ENCODE results near the gene FLYWCH1. TPM values are rescaled to one million over a fixed set of nuclear protein-coding genes. Genes with fewer than 3 reads are reported as not detected.
A peak's percentile ranks its signal among the peaks of the same experiment; 100 is the strongest.

FLYWCH1 gene
- total RNA-seq, 2 donors from 2014 or later: 66.6 to 85.7 TPM

DNA sequence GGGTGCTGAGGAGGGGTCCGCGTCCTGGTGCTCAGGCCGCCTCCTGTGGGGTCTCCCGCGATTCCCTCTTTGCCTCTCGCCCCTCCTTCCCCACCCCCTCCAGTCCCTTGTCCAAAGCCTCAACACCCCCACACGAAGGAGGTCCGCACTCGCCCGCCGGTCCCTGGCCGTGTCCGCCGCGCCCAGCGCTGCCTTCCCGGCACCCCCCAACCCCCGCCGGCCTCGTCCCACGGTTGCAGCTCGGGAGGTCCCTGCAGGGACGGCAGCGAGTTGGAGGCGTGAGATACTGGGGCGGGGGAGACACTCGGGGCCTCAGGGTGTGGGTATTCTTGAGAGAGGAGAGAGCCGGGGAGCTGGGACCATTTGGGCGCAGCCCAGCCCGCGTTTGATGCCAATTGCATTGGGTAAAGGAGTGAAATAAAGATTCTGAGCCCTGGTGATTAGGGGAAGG lies 28.2 kb upstream of the FLYWCH1 start:
- Mint-ChIP-seq H3K27me3 (no peaks in the 10 kb centered on the region), H3K36me3 (no peaks in the 10 kb centered on the region), H3K4me3 (peak overlapping the region; percentile 90), H3K27ac (peak overlapping the region in 1 of 2 donors; percentile 54), H3K9me3 (no peaks in the 10 kb centered on the region), H3K4me1 (ENCODE audit: low read depth in 2 of 2) (peaks cover 7 to 10% of the 10 kb centered on the region in 2 donors)
- DNase-seq (ENCODE audit: low spot score) (no peak), ATAC-seq (no peak)

DNA sequence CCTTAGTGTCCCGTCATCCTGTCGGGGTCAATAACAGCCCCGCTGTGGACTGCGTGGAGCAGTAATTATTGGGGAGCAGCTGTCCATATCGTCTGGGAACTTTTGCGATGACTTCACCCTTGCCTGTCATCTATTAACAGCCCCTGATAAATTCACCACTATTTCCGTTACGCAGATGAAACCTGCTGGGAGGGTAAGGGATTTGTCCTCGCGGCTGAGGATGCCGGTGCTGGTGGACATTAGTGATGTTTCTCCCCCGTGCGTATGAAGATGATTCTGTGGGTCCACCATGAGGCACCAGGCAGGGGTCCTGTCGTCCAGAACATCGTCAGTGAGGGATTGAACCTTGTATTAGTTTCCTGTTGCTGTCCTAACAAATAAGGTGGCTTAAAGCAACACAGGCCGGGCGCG lies 27.7 kb upstream of the FLYWCH1 start:
- H3K4me3 Mint-ChIP-seq: peak overlapping the region; percentile 90
- H3K9me3 Mint-ChIP-seq: no peaks in the 10 kb centered on the region
- H3K4me1 Mint-ChIP-seq (ENCODE audit: low read depth in 2 of 2): peaks cover 7 to 10% of the 10 kb centered on the region in 2 donors
- ATAC-seq: no peak
- no peaks in the 10 kb centered on the region for H3K27me3 Mint-ChIP-seq
- DNase-seq (ENCODE audit: low spot score): no peak
- peak overlapping the region in 1 of 2 donors; percentile 54 for H3K27ac Mint-ChIP-seq
- no peaks in the 10 kb centered on the region for H3K36me3 Mint-ChIP-seq

- ATAC-seq (no peak), DNase-seq (ENCODE audit: low spot score) (no peak)
- Mint-ChIP-seq H3K9me3 (no peaks in the 10 kb centered on the region), H3K4me1 (ENCODE audit: low read depth in 2 of 2) (no peaks in the 10 kb centered on the region), H3K27me3 (no peaks in the 10 kb centered on the region), H3K4me3 (no peak overlapping the region), H3K27ac (no peak overlapping the region), H3K36me3 (no peaks in the 10 kb centered on the region)
Measured at GRCh38 chr16:2894231-2894630, 17.5 kb upstream of the FLYWCH1 start.

DNA sequence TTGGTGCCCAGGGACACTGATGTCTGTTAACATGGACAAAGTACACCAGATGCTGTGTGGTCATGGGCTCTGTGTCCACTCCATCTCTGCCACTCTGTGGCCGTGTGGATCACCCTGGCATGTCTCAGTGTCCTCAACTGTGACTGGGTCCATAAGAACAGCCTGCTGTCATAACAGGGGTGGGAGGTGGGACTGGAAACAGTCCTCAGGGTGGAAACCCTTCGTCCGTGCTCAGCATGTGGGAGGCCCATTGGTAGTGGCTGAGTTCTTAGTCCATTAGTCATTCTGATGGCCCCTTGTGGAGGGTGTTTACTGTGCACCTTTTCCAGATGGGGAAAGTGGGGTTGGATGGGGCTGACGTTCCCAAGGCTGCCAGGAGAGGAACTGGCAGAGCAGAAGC lies 15.9 kb upstream of the FLYWCH1 start:
- no peaks in the 10 kb centered on the region for H3K9me3 Mint-ChIP-seq
- H3K4me1 Mint-ChIP-seq (ENCODE audit: low read depth in 2 of 2): no peaks in the 10 kb centered on the region
- H3K27ac Mint-ChIP-seq: no peak overlapping the region
- ATAC-seq (no peak), DNase-seq (ENCODE audit: low spot score) (no peak)
- no peaks in the 10 kb centered on the region for H3K36me3 Mint-ChIP-seq
- H3K27me3 Mint-ChIP-seq: no peaks in the 10 kb centered on the region
- H3K4me3 Mint-ChIP-seq: no peak overlapping the region

- no peaks in the 10 kb centered on the region for H3K9me3 Mint-ChIP-seq
- H3K36me3 Mint-ChIP-seq: no peaks in the 10 kb centered on the region
- no peaks in the 10 kb centered on the region for H3K27me3 Mint-ChIP-seq
- DNase-seq (ENCODE audit: low spot score) (no peak), ATAC-seq (peak in 1 of 2 donors; percentile 13)
- no peaks in the 10 kb centered on the region for H3K4me1 Mint-ChIP-seq (ENCODE audit: low read depth in 2 of 2)
- H3K4me3 Mint-ChIP-seq: no peak overlapping the region
- H3K27ac Mint-ChIP-seq: no peak overlapping the region
Measured at GRCh38 chr16:2896480-2897010, 15.2 kb upstream of the FLYWCH1 start.

- DNase-seq (ENCODE audit: low spot score): no peak
- ATAC-seq: peak in 1 of 2 donors; percentile 9
- H3K9me3 Mint-ChIP-seq: no peaks in the 10 kb centered on the region
- H3K36me3 Mint-ChIP-seq: no peaks in the 10 kb centered on the region
- no peaks in the 10 kb centered on the region for H3K27me3 Mint-ChIP-seq
- H3K27ac Mint-ChIP-seq: no peak overlapping the region
- no peaks in the 10 kb centered on the region for H3K4me1 Mint-ChIP-seq (ENCODE audit: low read depth in 2 of 2)
- no peak overlapping the region for H3K4me3 Mint-ChIP-seq
Measured at GRCh38 chr16:2897110-2897509, 14.6 kb upstream of the FLYWCH1 start.

- ATAC-seq (no peak), DNase-seq (ENCODE audit: low spot score) (no peak)
- H3K36me3 Mint-ChIP-seq: no peaks in the 10 kb centered on the region
- H3K9me3 Mint-ChIP-seq: no peaks in the 10 kb centered on the region
- peaks cover 4% of the 10 kb centered on the region in 2 donors for H3K4me1 Mint-ChIP-seq (ENCODE audit: low read depth in 2 of 2)
- no peak overlapping the region for H3K4me3 Mint-ChIP-seq
- no peak overlapping the region for H3K27ac Mint-ChIP-seq
- no peaks in the 10 kb centered on the region for H3K27me3 Mint-ChIP-seq
Measured at GRCh38 chr16:2898831-2899563, 12.7 kb upstream of the FLYWCH1 start.

- Mint-ChIP-seq H3K36me3 (no peaks in the 10 kb centered on the region), H3K27ac (no peak overlapping the region), H3K9me3 (no peaks in the 10 kb centered on the region), H3K27me3 (no peaks in the 10 kb centered on the region), H3K4me3 (no peak overlapping the region), H3K4me1 (ENCODE audit: low read depth in 2 of 2) (peaks cover 7 to 8% of the 10 kb centered on the region in 2 donors)
- DNase-seq (ENCODE audit: low spot score) (no peak), ATAC-seq (no peak)
Measured at GRCh38 chr16:2899564-2900072, 12.1 kb upstream of the FLYWCH1 start.

DNA sequence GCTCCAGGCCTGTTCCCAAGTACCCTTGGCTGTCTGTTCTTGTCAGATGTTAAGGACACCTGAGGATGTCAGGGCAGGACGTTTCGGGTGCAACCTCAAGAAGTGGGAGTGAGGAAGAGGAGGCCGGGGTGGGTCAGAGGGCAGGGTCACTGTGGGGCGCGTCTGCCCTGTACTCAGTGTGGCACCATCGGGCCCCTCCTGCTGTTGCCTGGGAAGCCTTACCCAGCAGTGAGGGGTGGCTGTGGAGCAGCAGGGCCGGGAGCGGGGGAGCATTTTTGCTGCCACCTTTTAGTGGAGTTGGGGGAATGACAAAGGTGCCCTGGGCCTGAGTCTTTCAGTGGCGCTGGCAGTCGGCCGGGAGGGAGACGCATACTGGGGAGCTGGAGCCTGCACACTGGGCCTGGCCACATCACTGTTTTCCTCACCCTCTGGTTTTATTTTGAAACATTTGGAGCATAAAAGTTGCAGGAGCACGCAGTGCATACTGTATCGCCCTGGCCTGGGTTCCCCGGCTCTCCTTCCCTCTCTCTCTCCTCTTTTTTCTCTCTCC lies 11.1 kb upstream of the FLYWCH1 start:
- DNase-seq (ENCODE audit: low spot score): no peak
- no peak overlapping the region for H3K4me3 Mint-ChIP-seq
- H3K4me1 Mint-ChIP-seq (ENCODE audit: low read depth in 2 of 2): peaks cover 9 to 11% of the 10 kb centered on the region in 2 donors
- ATAC-seq: no peak
- H3K27ac Mint-ChIP-seq: no peak overlapping the region
- no peaks in the 10 kb centered on the region for H3K9me3 Mint-ChIP-seq
- no peaks in the 10 kb centered on the region for H3K36me3 Mint-ChIP-seq
- no peaks in the 10 kb centered on the region for H3K27me3 Mint-ChIP-seq

GRCh38 chr16:2902337-2903130 lies 9.2 kb upstream of the FLYWCH1 start:
- Mint-ChIP-seq H3K27ac (no peak overlapping the region), H3K36me3 (no peaks in the 10 kb centered on the region), H3K9me3 (no peaks in the 10 kb centered on the region), H3K4me1 (ENCODE audit: low read depth in 2 of 2) (peaks cover 18 to 24% of the 10 kb centered on the region in 2 donors), H3K27me3 (no peaks in the 10 kb centered on the region), H3K4me3 (no peak overlapping the region)
- DNase-seq (ENCODE audit: low spot score) (no peak), ATAC-seq (no peak)

DNA sequence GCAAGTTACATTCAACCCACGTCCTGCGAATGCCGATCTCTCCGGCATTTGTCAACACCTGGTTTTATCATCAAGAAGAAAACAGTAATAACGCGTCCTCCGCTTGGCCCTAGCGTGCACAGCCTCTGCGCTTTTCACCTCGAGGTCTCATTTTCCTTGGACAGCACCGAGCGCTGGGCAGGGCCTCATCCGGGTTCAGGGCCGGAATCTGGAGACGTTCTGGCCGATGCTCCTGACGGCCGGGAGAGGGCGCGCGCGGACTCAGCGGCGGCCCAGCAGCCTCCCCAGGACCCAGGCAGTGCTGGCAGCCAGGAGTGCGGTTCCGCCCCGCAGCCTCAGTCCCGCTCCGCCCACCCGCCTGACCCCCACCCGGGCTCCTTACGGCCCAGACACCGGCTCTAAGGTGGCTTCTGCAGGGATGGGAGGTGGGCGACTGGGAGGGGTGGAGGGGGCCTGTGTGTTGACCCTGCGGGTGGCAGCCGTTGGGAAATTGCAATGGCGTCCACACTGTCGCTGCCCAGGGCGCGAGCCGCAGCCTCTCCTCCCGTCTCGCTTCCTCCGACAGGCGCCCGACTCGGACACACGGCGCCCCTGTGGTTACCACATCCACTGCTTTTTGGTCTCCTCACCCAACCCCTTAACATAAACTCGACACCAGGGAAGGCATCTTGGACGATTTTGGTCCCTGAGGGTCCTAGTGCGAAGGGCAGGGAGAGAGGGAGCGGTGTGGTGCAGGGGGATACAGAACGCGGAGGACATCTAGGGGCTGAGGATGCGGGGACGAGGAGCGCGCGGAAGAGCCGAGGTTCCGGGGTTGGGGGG lies 7.4 kb upstream of the FLYWCH1 start:
- peak; percentile 62 to 65 for ATAC-seq
- Mint-ChIP-seq H3K4me1 (ENCODE audit: low read depth in 2 of 2) (peaks cover 18 to 24% of the 10 kb centered on the region in 2 donors), H3K27me3 (no peaks in the 10 kb centered on the region), H3K4me3 (peak overlapping the region; percentile 98), H3K36me3 (no peaks in the 10 kb centered on the region), H3K9me3 (no peaks in the 10 kb centered on the region), H3K27ac (peak overlapping the region; percentile 79 to 90)
- DNase-seq (ENCODE audit: low spot score): peak; percentile 85

DNA sequence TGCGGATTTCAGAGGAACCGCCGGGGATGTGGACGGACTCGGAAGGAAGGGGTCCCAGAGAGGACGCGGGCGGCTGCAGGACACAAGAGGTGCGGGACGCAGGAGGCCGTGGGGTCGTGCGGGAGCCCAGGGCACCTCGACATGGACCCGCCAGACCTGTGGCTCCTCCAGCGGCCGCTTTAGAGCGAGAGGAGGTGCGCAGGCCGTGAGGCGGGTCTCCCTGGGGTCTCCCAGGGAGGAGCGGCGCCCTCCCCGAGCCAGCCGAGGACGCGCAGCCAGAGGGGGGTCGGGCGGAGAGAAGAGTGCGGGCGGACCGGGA lies 6.8 kb upstream of the FLYWCH1 start:
- H3K36me3 Mint-ChIP-seq: no peaks in the 10 kb centered on the region
- ATAC-seq (no peak), DNase-seq (ENCODE audit: low spot score) (no peak)
- H3K4me3 Mint-ChIP-seq: peak overlapping the region; percentile 98
- H3K27me3 Mint-ChIP-seq: no peaks in the 10 kb centered on the region
- H3K9me3 Mint-ChIP-seq: no peaks in the 10 kb centered on the region
- H3K27ac Mint-ChIP-seq: peak overlapping the region; percentile 79 to 90
- peaks cover 18 to 24% of the 10 kb centered on the region in 2 donors for H3K4me1 Mint-ChIP-seq (ENCODE audit: low read depth in 2 of 2)
